ENCODE data around the gene SLC8B1. TPM values are rescaled to one million over a fixed set of nuclear protein-coding genes. Genes with fewer than 3 reads are reported as not detected.

SLC8B1 gene
- total RNA-seq (100 to 1,000 TPM; 131 to 136 TPM), polyA plus RNA-seq (10 to 100 TPM; 26.3 to 71.2 (median 53.0) TPM), total RNA-seq (22.6 to 210 (median 121) reads per million in 6 experiments)

DNA sequence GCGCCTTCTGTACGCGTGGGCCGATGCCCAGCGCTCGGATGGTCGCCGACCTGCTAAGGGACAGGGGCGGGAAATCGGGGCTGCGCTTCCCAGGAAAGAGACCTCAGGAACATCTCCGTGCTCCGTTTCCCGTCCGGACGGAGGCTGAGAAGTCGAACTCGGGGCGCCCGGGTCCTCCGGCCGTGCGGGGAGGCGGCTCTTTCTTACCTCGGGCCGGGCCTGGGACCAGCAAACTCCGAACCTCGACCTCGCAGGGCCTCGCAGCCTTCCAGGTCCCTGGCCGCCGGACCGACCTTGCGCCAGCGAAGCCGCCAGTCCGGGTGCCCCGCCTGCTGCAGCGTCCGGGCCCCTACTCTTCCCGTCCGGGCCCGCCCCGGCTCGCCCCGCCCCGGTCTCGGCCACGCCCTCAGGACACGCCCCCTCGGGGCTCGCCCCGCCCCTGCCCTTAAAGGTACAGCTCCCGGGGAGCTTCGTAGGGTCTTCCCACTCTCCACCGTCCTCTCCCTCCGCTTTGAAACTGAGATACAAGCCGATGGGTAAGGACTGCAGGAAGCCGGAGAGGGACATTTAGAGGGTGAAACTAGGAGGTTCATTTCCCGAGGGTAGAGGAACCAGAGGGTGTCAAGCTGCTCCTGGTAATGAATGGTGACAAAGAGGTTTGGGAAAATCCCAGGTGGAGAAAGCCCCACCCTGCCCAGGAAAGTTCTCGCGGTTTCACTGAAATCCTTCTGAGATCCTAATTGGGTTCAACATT lies at the start of gene SLC8B1:
TSS of gene SLC8B1 (minus strand) at position 324 of the 754 bp plus-strand sequence. CDS start 2,231 bp downstream, outside the sequence.
- POLR2A ChIA-PET, result interaction anchor here (0.9 to 1.1 kb wide), 6 partner anchors 14 to 113 kb away, joined by 3 to 6 read pairs (median 3); partner anchors contain the start of gene PLBD2
- ATAC-seq, result peak; percentile 92 to 94
- Mint-ChIP-seq H3K4me3 (peak within 1 kb of the TSS; percentile 93 to 99 (median 98)), H3K36me3 (peaks cover 0 to 27% (median 16%) of the 10 kb centered on the region in 3 donors), H3K27me3 (no peaks in the 10 kb centered on the region), H3K9me3 (no peaks in the 10 kb centered on the region), H3K4me1 (peaks cover 12 to 47% (median 40%) of the 10 kb centered on the region in 4 donors), H3K27ac (peak within 1 kb of the TSS; percentile 75 to 97 (median 92))
- peak; percentile 63 to 90 (median 85) for DNase-seq

DNA sequence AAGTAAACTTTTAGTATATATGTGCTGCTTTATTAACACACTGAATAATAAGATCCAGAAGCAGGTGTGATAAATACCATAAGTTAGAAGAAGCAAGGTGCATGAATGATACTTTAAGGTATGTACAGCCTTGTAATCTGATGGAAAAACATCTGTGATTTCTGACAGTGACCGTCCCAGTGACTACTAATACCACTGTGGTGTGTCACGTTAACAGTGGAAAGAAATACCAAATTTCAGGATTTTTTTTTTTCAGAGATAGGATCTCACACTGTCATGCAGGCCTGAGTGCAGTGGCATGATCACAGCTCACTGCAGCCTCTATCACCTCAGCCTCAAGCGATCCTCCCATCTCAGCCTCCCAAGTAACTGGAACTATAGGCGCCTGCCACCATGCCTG lies 47.3 kb upstream of the SLC8B1 start:
- no peak overlapping the region for H3K27ac Mint-ChIP-seq
- peaks cover 0 to 2% (median 0%) of the 10 kb centered on the region in 4 donors for H3K4me1 Mint-ChIP-seq
- POLR2A ChIA-PET, result no interaction called here
- peaks cover 0 to 59% (median 11%) of the 10 kb centered on the region in 3 donors for H3K36me3 Mint-ChIP-seq
- DNase-seq (no peak), ATAC-seq (no peak)
- no peaks in the 10 kb centered on the region for H3K27me3 Mint-ChIP-seq
- no peaks in the 10 kb centered on the region for H3K9me3 Mint-ChIP-seq
- no peak overlapping the region for H3K4me3 Mint-ChIP-seq

DNA sequence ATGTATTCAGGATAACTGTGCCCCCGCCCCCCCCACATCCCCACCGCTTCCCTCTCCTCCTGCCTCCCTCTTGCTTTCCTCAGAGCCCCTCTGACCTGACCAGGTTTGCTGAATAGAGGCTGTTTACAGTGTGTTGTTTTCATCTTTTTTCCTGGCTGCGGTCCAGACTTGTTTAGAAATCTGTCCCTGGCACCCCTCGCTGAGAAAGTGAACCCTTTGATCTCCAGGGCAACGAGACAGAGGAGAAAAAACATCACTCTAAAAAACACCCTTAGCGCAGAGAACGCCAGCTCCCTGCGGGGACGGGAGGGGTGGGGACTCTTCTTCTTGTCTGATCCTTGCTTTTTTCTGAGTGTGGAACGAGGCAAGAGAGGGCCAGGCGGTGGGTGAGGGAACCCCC lies 46.3 kb upstream of the SLC8B1 start:
- Mint-ChIP-seq H3K27me3 (no peaks in the 10 kb centered on the region), H3K36me3 (peaks cover 0 to 55% (median 10%) of the 10 kb centered on the region in 3 donors), H3K4me1 (peaks cover 0 to 2% (median 0%) of the 10 kb centered on the region in 4 donors), H3K27ac (peak overlapping the region in 1 of 10 donors; percentile 18), H3K4me3 (no peak overlapping the region), H3K9me3 (no peaks in the 10 kb centered on the region)
- ATAC-seq (no peak), DNase-seq (no peak)
- POLR2A ChIA-PET, result no interaction called here

DNA sequence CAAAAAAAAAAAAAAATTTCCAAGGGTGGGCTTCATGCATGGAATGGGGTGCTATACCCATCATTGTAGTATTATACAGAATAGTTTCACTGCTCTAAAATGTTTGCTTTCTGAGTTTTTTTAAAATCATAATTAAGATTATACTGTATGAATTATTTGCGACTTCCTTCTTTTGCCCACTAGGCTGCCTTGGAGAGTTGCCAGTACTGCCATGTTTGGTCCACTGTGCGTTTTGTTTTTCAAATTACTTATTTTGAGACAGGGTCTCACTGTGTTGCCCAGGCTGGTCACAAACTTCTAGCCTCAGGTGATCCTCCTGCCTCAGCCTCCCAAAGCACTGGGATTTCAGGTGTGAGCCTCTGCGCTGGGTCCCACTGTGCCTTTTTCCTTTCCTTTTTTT lies 43.4 kb upstream of the SLC8B1 start:
- peaks cover 0 to 60% (median 19%) of the 10 kb centered on the region in 3 donors for H3K36me3 Mint-ChIP-seq
- no peaks in the 10 kb centered on the region for H3K27me3 Mint-ChIP-seq
- H3K4me1 Mint-ChIP-seq, result peaks cover 0 to 2% (median 0%) of the 10 kb centered on the region in 4 donors
- H3K9me3 Mint-ChIP-seq, result no peaks in the 10 kb centered on the region
- H3K27ac Mint-ChIP-seq, result no peak overlapping the region
- ATAC-seq, result no peak
- POLR2A ChIA-PET, result no interaction called here
- no peak overlapping the region for H3K4me3 Mint-ChIP-seq
- peak in 1 of 10 donors; percentile 23 for DNase-seq

DNA sequence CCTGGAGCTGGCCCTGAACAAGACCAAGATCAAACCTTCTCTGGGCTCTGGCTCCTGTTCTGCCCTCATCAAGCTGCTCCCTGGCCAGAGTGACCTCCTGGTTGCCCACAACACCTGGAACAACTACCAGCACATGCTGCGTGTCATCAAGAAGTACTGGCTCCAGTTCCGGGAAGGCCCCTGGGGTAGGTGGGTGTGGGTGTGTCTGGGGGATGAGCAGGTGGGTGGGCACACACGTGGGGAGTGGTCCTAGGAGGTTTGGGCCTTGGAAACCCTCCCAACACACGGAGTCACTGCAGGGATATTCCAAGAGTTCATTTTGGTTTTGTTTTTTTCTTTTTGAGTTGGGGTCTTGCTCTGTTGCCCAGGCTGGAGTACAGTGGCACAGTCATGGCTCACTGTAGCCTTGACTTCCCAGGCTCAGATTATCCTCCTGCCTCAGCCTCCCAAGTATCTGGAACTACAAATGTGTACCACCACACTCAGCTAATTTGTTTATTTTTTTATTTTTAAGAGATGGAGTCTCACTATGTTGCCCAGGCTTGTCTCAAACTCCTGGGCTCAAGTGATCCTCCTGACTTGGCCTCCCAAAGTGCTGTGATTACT lies 40.0 kb upstream of the SLC8B1 start:
- ATAC-seq (no peak), DNase-seq (peak in 1 of 10 donors; percentile 32)
- POLR2A ChIA-PET, result no interaction called here
- H3K27me3 Mint-ChIP-seq, result no peaks in the 10 kb centered on the region
- H3K4me1 Mint-ChIP-seq, result peaks cover 0 to 2% (median 0%) of the 10 kb centered on the region in 4 donors
- H3K4me3 Mint-ChIP-seq, result no peak overlapping the region
- no peaks in the 10 kb centered on the region for H3K9me3 Mint-ChIP-seq
- H3K27ac Mint-ChIP-seq, result no peak overlapping the region
- H3K36me3 Mint-ChIP-seq, result peaks cover 0 to 56% (median 27%) of the 10 kb centered on the region in 3 donors

DNA sequence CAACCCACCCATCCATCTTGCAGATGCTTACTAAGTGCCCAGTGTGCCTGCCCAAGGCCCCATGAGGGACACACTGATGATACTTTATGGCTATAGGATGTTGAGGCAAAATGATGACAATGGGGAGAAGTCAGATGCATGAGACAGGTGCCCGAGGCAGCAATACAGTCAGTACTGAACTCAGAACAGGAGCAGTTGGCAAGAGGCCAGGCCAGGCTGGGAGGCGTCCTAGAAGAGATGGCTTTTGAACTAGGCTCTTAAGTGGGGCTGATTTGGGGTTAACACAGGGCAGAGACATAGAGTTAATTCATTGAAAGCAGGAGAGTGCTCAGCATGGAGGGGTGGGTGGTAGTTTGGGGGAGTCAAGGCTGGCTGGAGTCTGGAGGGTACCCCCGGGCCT lies 39.1 kb upstream of the SLC8B1 start:
- peak overlapping the region in 1 of 10 donors; percentile 7 for H3K27ac Mint-ChIP-seq
- ATAC-seq (no peak), DNase-seq (no peak)
- POLR2A ChIA-PET, result no interaction called here
- H3K36me3 Mint-ChIP-seq, result peaks cover 0 to 55% (median 27%) of the 10 kb centered on the region in 3 donors
- H3K9me3 Mint-ChIP-seq, result no peaks in the 10 kb centered on the region
- H3K4me1 Mint-ChIP-seq, result peaks cover 0 to 5% (median 2%) of the 10 kb centered on the region in 4 donors
- H3K4me3 Mint-ChIP-seq, result no peak overlapping the region
- no peaks in the 10 kb centered on the region for H3K27me3 Mint-ChIP-seq

DNA sequence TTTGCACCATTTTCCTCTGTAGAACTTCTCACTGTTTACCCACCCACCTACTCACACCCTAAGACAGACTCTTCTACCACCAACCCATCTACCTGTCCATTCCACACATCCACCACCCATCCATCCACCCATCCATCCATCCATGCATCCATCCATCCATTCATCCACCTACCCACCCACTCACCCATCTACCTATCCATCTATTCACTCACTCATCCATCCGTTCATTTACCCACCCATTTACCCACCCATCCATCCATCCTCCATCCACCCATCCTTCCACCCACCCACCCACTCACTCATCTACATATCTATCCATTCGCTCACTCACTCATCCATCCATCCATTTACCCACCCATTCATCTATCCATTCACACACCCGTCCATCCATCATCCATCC lies 38.5 kb upstream of the SLC8B1 start:
- DNase-seq, result no peak
- Mint-ChIP-seq H3K4me1 (peaks cover 0 to 10% (median 2%) of the 10 kb centered on the region in 4 donors), H3K36me3 (peaks cover 0 to 53% (median 27%) of the 10 kb centered on the region in 3 donors), H3K27ac (peak overlapping the region in 1 of 10 donors; percentile 68), H3K4me3 (no peak overlapping the region), H3K9me3 (no peaks in the 10 kb centered on the region), H3K27me3 (no peaks in the 10 kb centered on the region)
- ATAC-seq, result no peak
- POLR2A ChIA-PET, result no interaction called here

DNA sequence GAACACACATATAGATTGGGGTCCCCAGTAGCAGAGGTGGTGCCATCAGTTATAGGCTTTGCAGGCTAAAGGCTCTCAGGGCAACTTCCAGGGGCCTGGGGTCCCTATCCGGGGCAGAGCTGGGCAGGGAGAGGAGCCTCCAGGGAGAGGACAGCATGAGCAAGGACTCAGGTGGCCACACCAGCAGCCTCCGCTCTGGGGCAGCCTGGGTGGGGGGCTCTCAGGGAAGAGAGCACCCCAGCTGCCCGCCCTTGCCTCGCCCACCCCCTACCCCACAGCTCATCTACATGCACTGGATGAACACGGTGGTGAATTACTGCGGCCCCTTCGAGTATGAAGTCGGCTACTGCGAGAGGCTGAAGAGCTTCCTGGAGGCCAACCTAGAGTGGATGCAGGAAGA lies 37.5 kb upstream of the SLC8B1 start:
- H3K4me3 Mint-ChIP-seq, result no peak overlapping the region
- peak in 1 of 10 donors; percentile 40 for DNase-seq
- H3K9me3 Mint-ChIP-seq, result no peaks in the 10 kb centered on the region
- peaks cover 0 to 51% (median 24%) of the 10 kb centered on the region in 3 donors for H3K36me3 Mint-ChIP-seq
- ATAC-seq, result no peak
- peak overlapping the region in 1 of 10 donors; percentile 68 for H3K27ac Mint-ChIP-seq
- POLR2A ChIA-PET, result no interaction called here
- H3K4me1 Mint-ChIP-seq, result peaks cover 0 to 13% (median 3%) of the 10 kb centered on the region in 4 donors
- H3K27me3 Mint-ChIP-seq, result no peaks in the 10 kb centered on the region

DNA sequence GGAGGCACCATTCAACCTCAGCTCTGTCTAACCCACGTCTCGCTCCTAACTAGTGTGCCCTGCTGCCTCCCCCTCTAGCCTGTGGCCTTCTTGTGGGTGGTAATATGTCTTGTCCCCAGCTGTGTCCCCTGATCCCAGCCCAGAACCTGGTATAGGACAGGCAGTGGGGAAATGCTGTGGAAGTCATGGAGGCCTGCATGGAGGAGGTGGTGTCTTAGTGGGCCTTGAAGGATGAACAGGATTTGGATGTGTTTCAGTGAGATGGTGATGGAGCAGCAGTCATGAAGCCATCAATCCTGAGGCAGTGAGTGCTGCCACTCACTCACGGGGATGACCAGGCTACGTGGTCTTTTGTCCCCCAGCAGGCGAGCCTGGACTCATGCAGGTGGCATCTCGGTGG lies 36.9 kb upstream of the SLC8B1 start:
- ATAC-seq (no peak), DNase-seq (no peak)
- Mint-ChIP-seq H3K4me1 (peaks cover 0 to 13% (median 3%) of the 10 kb centered on the region in 4 donors), H3K9me3 (no peaks in the 10 kb centered on the region), H3K27me3 (no peaks in the 10 kb centered on the region), H3K4me3 (no peak overlapping the region), H3K36me3 (peaks cover 0 to 46% (median 23%) of the 10 kb centered on the region in 3 donors), H3K27ac (no peak overlapping the region)
- POLR2A ChIA-PET, result no interaction called here

DNA sequence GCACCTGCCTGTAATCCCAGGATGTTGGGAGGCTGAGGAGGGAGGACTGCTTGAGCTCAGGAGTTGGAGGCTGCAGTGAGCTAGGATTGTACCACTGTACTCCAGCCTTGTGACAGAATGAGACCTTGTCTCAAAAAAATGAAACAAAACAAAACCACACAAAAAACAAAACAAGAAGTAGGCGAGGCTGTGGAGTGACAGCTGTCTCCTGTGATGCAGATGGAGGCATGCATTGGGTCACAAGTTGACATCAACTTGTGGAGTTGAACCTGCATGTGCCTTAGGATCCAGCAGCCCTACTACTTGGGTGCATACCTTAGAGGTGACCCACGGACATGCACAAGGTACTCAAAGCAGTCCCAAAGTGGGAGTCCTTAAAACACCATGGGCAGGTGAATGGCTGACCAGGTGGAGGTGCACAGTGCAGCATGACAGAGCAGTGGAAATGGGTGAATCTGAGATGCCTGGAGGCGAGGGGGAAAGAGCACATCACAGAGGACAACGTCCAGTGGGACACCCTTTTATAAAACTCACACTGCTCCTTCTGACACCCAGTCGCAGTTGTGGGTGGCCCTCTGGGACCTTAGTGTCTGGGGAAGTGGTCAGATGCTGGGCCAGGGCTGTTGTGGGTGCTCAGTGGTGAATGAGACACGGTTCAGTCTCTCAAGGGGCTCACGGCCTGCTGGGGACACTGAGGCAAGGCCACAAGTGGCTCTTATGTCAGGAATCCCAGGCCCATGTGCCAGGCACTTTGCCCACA lies 36.2 kb upstream of the SLC8B1 start:
- Mint-ChIP-seq H3K27me3 (no peaks in the 10 kb centered on the region), H3K4me3 (no peak overlapping the region), H3K9me3 (no peaks in the 10 kb centered on the region), H3K4me1 (peaks cover 0 to 13% (median 3%) of the 10 kb centered on the region in 4 donors), H3K27ac (peak overlapping the region in 5 of 10 donors; percentile 25 to 79 (median 40)), H3K36me3 (peaks cover 0 to 48% (median 23%) of the 10 kb centered on the region in 3 donors)
- DNase-seq (peak in 1 of 10 donors; percentile 28), ATAC-seq (no peak)
- POLR2A ChIA-PET, result no interaction called here

DNA sequence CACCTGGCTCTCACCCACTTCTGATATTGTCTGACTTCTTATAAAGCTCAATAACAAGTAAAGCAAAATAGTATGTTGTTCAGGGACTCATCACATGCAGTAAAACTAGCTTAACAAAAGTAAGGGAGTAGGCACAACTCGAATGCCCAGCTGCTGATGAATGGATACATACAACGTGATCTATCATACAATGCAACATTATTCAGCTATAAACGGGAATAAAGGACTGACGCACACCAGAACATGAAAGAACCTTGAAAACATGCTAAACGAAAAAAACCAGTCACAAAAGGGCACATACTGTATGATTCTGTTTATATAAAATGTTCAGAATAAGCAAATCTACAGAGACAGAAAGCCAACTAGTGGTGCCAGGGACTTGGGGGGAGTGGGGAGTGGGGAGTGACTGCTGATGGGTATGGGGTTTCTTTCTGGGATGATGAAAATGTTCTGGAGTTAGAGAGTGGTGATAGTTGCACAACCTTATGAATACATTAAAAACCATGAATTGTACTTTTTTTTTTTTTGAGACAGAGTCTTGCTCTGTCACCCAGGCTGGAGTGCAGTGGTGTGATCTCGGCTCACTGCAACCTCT lies 34.6 kb upstream of the SLC8B1 start:
- POLR2A ChIA-PET, result no interaction called here
- ATAC-seq, result no peak
- H3K27ac Mint-ChIP-seq, result no peak overlapping the region
- H3K27me3 Mint-ChIP-seq, result no peaks in the 10 kb centered on the region
- no peak overlapping the region for H3K4me3 Mint-ChIP-seq
- H3K4me1 Mint-ChIP-seq, result peaks cover 0 to 13% (median 7%) of the 10 kb centered on the region in 4 donors
- H3K36me3 Mint-ChIP-seq, result peaks cover 0 to 45% (median 21%) of the 10 kb centered on the region in 3 donors
- H3K9me3 Mint-ChIP-seq, result no peaks in the 10 kb centered on the region
- DNase-seq, result no peak

DNA sequence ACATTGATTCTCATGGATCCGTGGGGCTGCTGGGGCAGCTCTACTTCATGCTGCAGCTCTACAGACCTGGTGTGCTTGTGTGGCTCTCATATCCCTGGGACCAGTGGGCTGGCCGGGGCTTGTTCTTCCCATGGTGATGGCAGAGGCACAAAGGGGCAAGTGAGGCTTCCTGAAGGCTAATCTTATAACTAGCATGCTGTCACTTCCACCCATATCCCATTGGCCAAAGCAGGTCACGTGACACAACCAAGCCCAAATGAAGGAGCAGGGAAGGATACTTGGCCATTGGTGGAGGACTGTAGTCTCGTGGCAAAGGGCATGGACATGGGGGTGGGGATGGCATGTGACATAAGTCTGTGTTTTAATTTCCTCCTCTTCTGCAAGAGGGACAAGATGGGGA lies 33.4 kb upstream of the SLC8B1 start:
- Mint-ChIP-seq H3K4me1 (peaks cover 0 to 13% (median 7%) of the 10 kb centered on the region in 4 donors), H3K36me3 (peaks cover 0 to 43% (median 21%) of the 10 kb centered on the region in 3 donors), H3K27ac (peak overlapping the region in 2 of 10 donors; percentile 19 to 61), H3K27me3 (no peaks in the 10 kb centered on the region), H3K9me3 (no peaks in the 10 kb centered on the region), H3K4me3 (no peak overlapping the region)
- POLR2A ChIA-PET, result no interaction called here
- no peak for ATAC-seq
- DNase-seq, result no peak
